B cell (primary cell): ENCODE results near the gene EFNB3.

ENCODE experiments used
- CTCF ChIP-seq: fragments of 200-600 bp; IDR thresholded peaks from one replicate; pipeline ENCODE4 v1.8.0; 2022; ENCODE audit warnings: antibody characterized with exemption, mild to moderate bottlenecking
- EZH2 ChIP-seq: IDR thresholded peaks from 2 replicates; pipeline ENCODE4 v1.6.1; 2012; ENCODE audit warnings: borderline replicate concordance, low read depth, mild to moderate bottlenecking, moderate library complexity, low read length; ENCODE audit not compliant: insufficient read depth, poor library complexity, severe bottlenecking

- TF ChIP-seq CTCF (no peak), EZH2 (no peak)
Observed at GRCh38 chr17:7721612-7722011, 16.6 kb downstream of the EFNB3 start.
